Endodermal cell (in vitro differentiated cells): ENCODE measurements around the gene PANK4. TPM values are rescaled to one million over a fixed set of nuclear protein-coding genes. Genes with fewer than 3 reads are reported as not detected.
"Not testable (repeated sequence)": the region's sequence is repeated elsewhere in the genome, so short reads cannot be mapped to it uniquely, and the experiment has no call there.

Experiments used
- DNase-seq: peaks from one replicate; pipeline ENCODE4 v3.0.0-alpha.2; 2017
- H3K27ac ChIP-seq: 2 replicates; pipeline ENCODE4 v1.5.1; 2013; ENCODE audit warnings: mild to moderate bottlenecking, low read depth, low read length, moderate library complexity
- H3K27me3 ChIP-seq: 2 replicates; pipeline ENCODE4 v1.6.1; 2013; ENCODE audit warnings: mild to moderate bottlenecking, low read length, moderate library complexity; ENCODE audit not compliant: insufficient read depth, control insufficient read depth, poor library complexity, severe bottlenecking
- H3K36me3 ChIP-seq: 2 replicates; pipeline ENCODE4 v1.7.0; 2013; ENCODE audit warnings: mild to moderate bottlenecking, low read length, moderate library complexity; ENCODE audit not compliant: control insufficient read depth, insufficient read depth
- H3K4me1 ChIP-seq: one replicate; pipeline ENCODE4 v1.7.0; 2013; ENCODE audit warnings: low read length; ENCODE audit not compliant: control insufficient read depth, insufficient read depth
- H3K4me3 ChIP-seq: 2 replicates; pipeline ENCODE4 v1.5.1; 2013; ENCODE audit warnings: mild to moderate bottlenecking, low read length, moderate library complexity
- H3K9ac ChIP-seq: 2 replicates; pipeline ENCODE4 v1.6.1; 2013; ENCODE audit warnings: mild to moderate bottlenecking, low read length, moderate library complexity; ENCODE audit not compliant: poor library complexity, severe bottlenecking; ENCODE audit errors: extremely low read depth
- H3K9me3 ChIP-seq: 2 replicates; pipeline ENCODE4 v1.6.1; 2013; ENCODE audit warnings: mild to moderate bottlenecking, low read length, moderate library complexity; ENCODE audit not compliant: control insufficient read depth
- H3K27ac Mint-ChIP-seq: 2 replicates; pipeline ENCODE4 v1.8.0; 2020; ENCODE audit warnings: mixed read lengths
- H3K27me3 Mint-ChIP-seq: 2 replicates; pipeline ENCODE4 v1.8.0; 2021; ENCODE audit warnings: mild to moderate bottlenecking, mixed read lengths; ENCODE audit not compliant: insufficient read depth
- H3K36me3 Mint-ChIP-seq: 2 replicates; pipeline ENCODE4 v1.8.0; 2020; ENCODE audit warnings: low read depth, mixed read lengths
- H3K4me1 Mint-ChIP-seq: 2 replicates; pipeline ENCODE4 v1.8.0; 2020; ENCODE audit warnings: mixed read lengths
- H3K4me3 Mint-ChIP-seq: 2 replicates; pipeline ENCODE4 v1.8.0; 2020; ENCODE audit warnings: mild to moderate bottlenecking, moderate library complexity, mixed read lengths
- H3K9me3 Mint-ChIP-seq: 2 replicates; pipeline ENCODE4 v1.8.0; 2020; ENCODE audit warnings: mild to moderate bottlenecking, mixed read lengths
- CTCF ChIP-seq: fragments of 200-600 bp; sonication (generic); conservative IDR thresholded peaks from 2 replicates; pipeline ENCODE4 v1.5.0; 2021; ENCODE audit warnings: antibody characterized with exemption, mild to moderate bottlenecking
- WGBS, 2 experiments: methylation state at CpG; one replicate each; pipeline versions ENCODE4 v1.1.5 to v1.1.7; 2013; ENCODE audit warnings: missing lambda C conversion rate in 2 of 2, mixed read lengths in 1 of 2; ENCODE audit not compliant: insufficient coverage in 1 of 2, insufficient read length in 1 of 2; 5-methylcytosine and 5-hydroxymethylcytosine counted together
- total RNA-seq, 2 donors: library from RNA; stranded (reverse); fragmentation: NEBNext Ultra II Directional in 1 of 2; extraction: Animal tissue kit (Norgen Biotek cat#: 25700) in 1 of 2; gene quantifications; 2 replicates in 1 of 2; 3 replicates in 1 of 2; pipeline ENCODE4 v1.2.1, GENCODE V29; 2021

PANK4 gene
- total RNA-seq, 2 donors from 2014 or later = 45.6 to 49.5 TPM

GRCh38 chr1:2460996-2461751 lies 65.2 kb downstream of the PANK4 start:
- H3K27ac Mint-ChIP-seq = no peak overlapping the region
- no peak for DNase-seq
- Histone ChIP-seq H3K9me3 (no peaks in the 10 kb centered on the region), H3K9ac (no peak overlapping the region), H3K27ac (no peak overlapping the region), H3K4me3 (no peak overlapping the region), H3K4me1 (no peaks in the 10 kb centered on the region), H3K27me3 (no peaks in the 10 kb centered on the region), H3K36me3 (no peaks in the 10 kb centered on the region)
- no peaks in the 10 kb centered on the region for H3K27me3 Mint-ChIP-seq
- no peaks in the 10 kb centered on the region for H3K9me3 Mint-ChIP-seq
- 84 to 86% methylated on average over 9 to 18 of the region's 18 CpGs for WGBS, 2 experiments
- H3K36me3 Mint-ChIP-seq = no peaks in the 10 kb centered on the region
- no peaks in the 10 kb centered on the region for H3K4me1 Mint-ChIP-seq
- no peak overlapping the region for H3K4me3 Mint-ChIP-seq
- no peak for TF ChIP-seq CTCF

- H3K9me3 Mint-ChIP-seq = no peaks in the 10 kb centered on the region
- Histone ChIP-seq H3K4me1 (no peaks in the 10 kb centered on the region), H3K4me3 (no peak overlapping the region), H3K27me3 (no peaks in the 10 kb centered on the region), H3K9ac (no peak overlapping the region), H3K36me3 (no peaks in the 10 kb centered on the region), H3K9me3 (no peaks in the 10 kb centered on the region), H3K27ac (no peak overlapping the region)
- no peaks in the 10 kb centered on the region for H3K4me1 Mint-ChIP-seq
- no peaks in the 10 kb centered on the region for H3K36me3 Mint-ChIP-seq
- no peak overlapping the region for H3K27ac Mint-ChIP-seq
- H3K4me3 Mint-ChIP-seq = no peak overlapping the region
- no peaks in the 10 kb centered on the region for H3K27me3 Mint-ChIP-seq
- no peak for DNase-seq
- WGBS, 2 experiments = 84 to 90% methylated on average over 6 to 8 of the region's 8 CpGs
- TF ChIP-seq CTCF = no peak
Observed at GRCh38 chr1:2460203-2460602, 66.2 kb downstream of the PANK4 start.

GRCh38 chr1:2459757-2460156 lies 66.6 kb downstream of the PANK4 start:
- no peak overlapping the region for H3K4me3 Mint-ChIP-seq
- no peaks in the 10 kb centered on the region for H3K9me3 ChIP-seq
- no peaks in the 10 kb centered on the region for H3K36me3 ChIP-seq
- H3K36me3 Mint-ChIP-seq = no peaks in the 10 kb centered on the region
- no peak overlapping the region for H3K27ac Mint-ChIP-seq
- H3K9me3 Mint-ChIP-seq = no peaks in the 10 kb centered on the region
- H3K4me3 ChIP-seq = no peak overlapping the region
- no peak overlapping the region for H3K9ac ChIP-seq
- H3K27me3 Mint-ChIP-seq = no peaks in the 10 kb centered on the region
- no peaks in the 10 kb centered on the region for H3K4me1 ChIP-seq
- 88 to 91% methylated on average over 22 to 23 of the region's 23 CpGs for WGBS, 2 experiments
- no peaks in the 10 kb centered on the region for H3K4me1 Mint-ChIP-seq
- no peak overlapping the region for H3K27ac ChIP-seq
- no peaks in the 10 kb centered on the region for H3K27me3 ChIP-seq
- peak; percentile 21 for TF ChIP-seq CTCF
- no peak for DNase-seq

GRCh38 chr1:2459102-2459753 lies 67.2 kb downstream of the PANK4 start:
- not testable (repeated sequence) for H3K36me3 ChIP-seq, H3K4me3 ChIP-seq, H3K4me1 ChIP-seq, H3K9me3 Mint-ChIP-seq, H3K36me3 Mint-ChIP-seq, H3K4me1 Mint-ChIP-seq, H3K27me3 Mint-ChIP-seq, H3K27ac Mint-ChIP-seq, H3K9me3 ChIP-seq, H3K27ac ChIP-seq, H3K9ac ChIP-seq, H3K4me3 Mint-ChIP-seq, DNase-seq, H3K27me3 ChIP-seq
- WGBS, 2 experiments = 86 to 93% methylated on average over 14 to 16 of the region's 16 CpGs
